Embryonic facial prominence (tissue), 1 donor: ENCODE results near the gene CYP3A7.
"Not testable (repeated sequence)": the region's sequence is repeated elsewhere in the genome, so short reads cannot be mapped to it uniquely, and the experiment has no call there.

Experiments
- DNase-seq: peaks from one replicate; pipeline ENCODE4 v3.0.0-alpha.2; 2016; ENCODE audit errors: extremely low spot score

The CYP3A7 gene

GRCh38 chr7:99742737-99743394 is 7.9 kb upstream of the CYP3A7 start:
- no peak for DNase-seq

DNA sequence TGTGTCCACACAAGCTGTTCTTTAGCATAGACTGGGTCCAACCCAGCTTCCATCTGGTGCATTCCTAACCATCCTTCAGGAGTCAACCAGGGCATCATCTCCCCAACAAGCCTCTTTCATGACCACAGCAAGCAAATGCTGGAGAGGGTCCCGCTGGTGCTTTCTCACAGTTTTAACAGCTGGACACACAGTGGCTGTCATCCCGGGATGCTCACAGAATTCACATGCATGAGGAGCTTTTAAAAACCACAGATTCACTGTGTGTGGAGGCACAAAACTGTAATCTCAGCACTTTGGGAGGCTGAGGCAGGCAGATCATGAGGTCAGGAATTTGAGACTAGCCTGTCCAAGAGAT is 6.4 kb upstream of the CYP3A7 start:
- no peak for DNase-seq

- DNase-seq: no peak
Measured at GRCh38 chr7:99740573-99741440, 5.8 kb upstream of the CYP3A7 start.

DNA sequence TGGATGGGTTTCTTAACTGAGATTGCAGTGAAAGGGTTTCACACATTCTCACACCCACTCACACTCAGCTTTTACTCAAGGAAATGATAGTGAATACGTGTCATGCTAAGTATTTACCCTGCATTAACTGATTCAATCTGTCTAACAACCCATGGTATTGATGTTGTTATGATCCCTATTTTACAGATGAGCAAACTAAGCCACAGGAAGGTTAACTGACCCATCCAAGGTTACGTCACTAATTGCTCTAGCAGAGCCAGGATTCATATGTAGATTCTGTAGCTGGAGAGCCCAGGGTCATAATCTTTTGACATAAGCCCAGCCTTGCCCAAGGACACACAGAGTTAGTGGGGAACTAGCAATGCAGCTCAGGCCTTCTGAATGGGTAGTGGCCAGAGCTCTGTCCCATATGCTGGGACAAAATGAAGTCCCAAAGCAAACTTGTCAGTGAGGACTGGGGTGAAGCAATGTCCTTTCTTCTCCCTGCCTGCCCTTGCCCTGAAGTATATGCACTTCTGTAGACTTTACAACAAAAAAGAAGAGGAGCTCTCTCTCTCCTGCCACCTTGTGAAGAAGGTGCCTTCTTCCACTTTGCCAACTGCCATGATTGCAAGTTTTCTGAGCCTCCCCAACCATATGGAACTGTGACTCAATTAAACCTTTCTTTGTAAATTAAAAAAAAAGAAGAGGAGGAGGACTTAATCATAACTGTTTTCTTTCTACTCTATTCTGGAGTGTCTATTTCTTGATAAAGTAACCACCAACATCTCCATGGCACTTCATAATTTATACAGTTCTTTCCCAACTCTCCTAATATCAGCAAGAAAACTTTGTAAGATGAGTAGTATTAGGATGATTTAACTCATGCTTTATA is 4.9 kb upstream of the CYP3A7 start:
- DNase-seq: no peak

DNA sequence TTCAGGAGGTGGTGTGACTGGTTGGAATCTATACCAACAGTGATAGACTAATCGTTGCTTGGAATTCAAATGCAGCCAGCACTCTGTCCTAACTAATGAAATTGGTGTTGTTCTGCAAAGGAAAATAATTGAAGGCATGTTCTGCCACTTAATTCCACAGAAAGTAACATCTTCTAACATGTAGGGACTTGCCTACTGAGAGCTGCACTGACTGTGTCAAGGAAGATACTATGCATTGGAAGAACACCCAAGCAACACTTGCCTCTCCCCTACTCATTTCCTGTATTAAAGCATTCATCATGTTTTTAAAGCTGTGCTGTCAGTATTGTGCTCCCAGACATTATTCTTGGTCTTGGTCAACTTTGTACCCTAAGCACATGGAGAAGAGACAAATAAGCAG is 2.7 kb upstream of the CYP3A7 start:
- DNase-seq: no peak

DNA sequence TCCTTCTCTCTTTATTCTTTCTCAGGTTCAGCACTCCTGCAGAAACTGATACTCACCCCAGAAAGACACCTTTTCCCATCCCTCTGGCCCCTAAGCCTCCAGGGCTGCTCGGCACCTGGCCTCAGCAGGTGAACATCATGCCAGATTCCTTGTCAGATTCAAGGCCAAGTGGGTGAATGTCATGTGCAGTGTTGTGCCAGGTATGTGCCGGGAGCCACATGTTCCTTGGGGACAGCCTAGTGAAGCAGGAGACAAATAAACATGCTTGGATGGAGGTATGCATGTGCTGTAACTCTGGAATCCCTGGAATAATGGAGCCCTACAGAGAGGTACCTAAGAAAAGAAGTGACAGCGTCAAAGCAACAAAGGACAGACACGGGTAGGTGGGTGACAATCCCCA is 1.7 kb upstream of the CYP3A7 start:
- not testable (repeated sequence) for DNase-seq

DNA sequence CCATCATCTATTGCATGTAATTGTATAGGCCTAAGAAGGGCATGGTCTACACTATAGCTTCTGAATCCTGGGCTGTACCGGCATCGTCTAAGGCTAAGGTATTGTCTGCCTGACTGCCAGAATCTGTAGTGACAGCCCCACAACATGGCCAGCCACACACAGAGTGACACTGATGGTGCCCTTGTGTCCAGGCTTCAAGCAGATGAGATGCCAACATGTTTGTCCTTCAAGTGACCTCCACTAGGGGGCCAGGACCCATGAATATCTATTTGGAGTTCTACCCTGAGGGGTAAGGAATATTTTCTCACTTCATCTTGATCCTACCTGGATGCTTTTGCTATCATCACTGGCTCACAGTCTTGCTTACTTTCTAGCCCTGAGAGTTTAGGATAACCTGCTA is 1.5 kb downstream of the CYP3A7 start:
- DNase-seq: no peak

- no peak for DNase-seq
Measured at GRCh38 chr7:99733003-99733402, 2.0 kb downstream of the CYP3A7 start.

- DNase-seq: no peak
Measured at GRCh38 chr7:99731638-99732374, 3.2 kb downstream of the CYP3A7 start.

DNA sequence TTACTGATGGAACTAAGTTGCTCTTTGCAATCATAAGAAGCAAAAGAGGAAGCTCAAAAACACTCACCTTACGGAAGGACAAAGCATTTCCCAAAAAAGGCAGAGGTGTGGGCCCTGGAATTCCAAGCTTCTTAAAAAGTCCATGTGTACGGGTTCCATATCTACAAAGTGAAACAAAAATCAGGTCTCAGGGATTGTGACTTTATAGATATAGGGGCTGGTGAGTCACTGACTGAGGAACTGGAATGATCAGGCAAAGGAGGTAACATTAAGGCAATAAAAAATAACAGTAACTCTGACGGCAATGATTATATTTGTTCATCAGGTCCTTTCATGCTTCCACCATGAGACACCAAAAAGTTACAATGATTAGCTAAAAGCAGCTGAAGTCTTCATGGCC is 4.0 kb downstream of the CYP3A7 start:
- DNase-seq: no peak

- no peak for DNase-seq
Measured at GRCh38 chr7:99730238-99730810, 4.7 kb downstream of the CYP3A7 start.

- DNase-seq: no peak
Measured at GRCh38 chr7:99729486-99730237, 5.3 kb downstream of the CYP3A7 start.

DNA sequence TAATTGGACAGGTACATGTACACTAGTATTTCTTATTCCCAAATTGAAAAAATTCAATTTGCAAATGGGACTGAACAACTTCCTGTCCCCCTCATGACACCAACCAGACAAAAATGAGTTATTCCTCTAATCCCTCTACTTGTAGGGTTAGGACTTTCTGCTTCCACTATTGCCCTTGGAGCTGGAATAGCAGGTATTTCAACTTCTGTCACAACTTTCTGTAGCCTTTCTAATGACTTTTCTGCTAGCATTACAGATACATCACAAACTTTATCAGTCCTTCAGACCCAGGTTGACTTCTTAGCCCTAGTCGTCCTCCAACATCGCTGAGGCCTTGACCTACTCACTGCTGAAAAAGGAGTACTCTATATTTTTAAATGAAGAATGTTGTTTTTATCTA is 6.4 kb downstream of the CYP3A7 start:
- no peak for DNase-seq

DNA sequence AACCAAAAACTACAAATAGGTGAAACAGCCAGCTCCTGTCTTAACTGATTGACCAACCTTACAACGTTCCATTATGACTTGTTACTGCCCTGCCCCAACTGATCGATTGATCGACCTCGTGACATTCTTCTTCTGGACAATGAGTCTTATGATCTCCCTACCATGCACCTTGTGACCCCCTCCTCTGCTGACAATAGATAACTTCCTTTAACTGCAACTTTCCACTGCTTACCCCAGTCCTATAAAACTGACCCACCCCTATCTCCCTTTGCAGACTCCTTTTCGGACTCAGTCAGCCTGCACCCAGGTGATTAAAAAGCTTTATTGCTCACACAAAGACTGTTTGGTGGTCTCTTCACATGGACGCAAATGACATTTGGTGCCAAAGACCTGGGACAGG is 11.8 kb downstream of the CYP3A7 start:
- not testable (repeated sequence) for DNase-seq

GRCh38 chr7:99720800-99721595 is 14.0 kb downstream of the CYP3A7 start:
- no peak for DNase-seq

DNA sequence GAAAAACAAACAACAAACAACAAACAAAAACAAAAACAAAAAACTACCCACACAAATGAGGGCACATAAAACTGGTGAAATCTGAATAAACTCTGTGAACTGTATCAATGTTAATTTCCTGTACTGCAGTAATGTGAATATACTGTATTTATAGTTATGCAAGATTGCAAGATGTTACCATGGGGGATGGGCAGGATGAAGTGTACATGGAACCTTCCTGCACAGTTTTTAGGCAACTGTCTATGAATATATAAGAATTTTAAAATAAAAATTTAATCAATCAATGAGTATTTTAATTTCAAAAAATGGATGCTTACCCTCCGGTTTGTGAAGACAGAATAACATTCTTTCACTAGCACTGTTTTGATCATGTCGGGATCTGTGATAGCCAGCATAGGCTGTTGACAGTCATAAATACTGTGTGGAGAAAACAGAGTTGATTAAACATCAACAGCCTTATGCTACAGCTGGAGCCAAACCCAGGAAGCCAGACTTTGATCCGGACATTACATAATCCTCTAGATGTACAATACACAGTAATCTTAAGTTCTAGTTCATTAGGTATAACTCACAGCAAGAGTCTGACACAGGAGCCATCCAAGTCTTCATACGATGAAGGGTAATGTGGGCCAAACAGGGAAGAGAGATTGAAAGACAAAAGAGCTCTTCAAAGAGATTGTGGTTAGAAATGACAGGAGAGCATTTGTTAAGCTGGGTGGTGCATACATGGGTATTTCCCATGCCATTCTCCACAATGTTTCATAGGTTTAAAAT is 14.8 kb downstream of the CYP3A7 start:
- no peak for DNase-seq

DNA sequence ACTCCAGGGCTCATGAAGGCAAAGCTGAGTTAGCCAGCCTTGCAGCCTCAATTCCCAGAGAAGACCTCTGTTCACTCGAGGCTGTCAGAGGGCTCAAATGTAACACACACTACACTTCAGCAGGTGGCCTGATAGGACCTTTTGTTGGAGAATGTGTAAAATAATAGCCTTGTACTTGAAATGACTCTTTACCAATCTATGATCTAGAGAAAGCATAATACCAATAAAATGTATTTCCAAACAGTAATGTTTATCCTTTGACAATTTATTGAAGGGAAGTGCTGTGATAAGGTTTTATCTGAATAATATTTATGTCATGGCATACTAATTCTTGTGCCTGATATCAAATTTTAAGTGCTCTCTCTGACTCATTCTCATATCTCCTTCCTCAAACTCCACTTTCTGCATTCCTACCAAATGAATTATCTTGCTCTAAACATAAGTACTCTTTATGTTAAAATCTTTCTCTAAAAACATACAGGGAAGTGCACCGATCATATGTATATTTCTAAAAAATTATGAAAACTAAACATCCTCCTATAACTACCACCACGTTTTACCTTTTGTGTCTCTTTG is 20.9 kb downstream of the CYP3A7 start:
- DNase-seq: no peak

DNA sequence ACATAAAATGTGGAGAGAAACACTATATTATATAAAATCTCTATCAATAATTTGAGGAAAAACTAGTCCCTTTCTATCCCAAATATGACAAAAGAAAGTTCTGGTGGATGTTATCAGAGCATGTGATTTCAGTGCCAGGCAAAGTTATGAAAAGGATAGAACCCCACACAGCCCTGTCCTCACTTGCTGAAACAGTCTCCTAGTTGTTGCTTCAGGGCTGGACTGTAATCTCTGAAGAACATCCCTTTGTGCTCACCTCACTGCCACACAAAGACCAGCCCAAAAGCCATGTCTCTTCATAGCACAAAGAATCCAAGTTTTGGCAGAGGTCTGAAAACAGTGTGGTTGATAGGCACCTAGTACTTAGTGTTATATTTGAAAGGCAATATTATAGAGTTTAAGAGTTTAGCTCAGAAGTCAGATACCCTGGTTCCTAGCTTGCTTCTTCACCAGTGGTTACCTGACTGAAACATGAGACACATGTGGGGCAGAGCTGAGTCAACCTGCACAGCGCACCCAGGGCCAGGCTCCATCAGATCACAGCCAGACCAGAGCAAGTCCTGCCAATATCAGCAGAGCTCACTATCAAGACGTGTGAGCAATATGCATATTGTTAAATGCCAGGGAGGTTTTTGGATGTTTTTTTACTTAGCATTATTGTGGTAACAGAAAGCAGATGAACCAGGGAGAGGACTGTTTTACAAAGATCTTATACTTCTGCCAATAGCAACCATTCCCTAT is 25.0 kb downstream of the CYP3A7 start:
- no peak for DNase-seq
